AG10803 (cell line): Measurements from ENCODE around the gene MT1X.

ENCODE experiments used
- DNase-seq: peaks from one replicate; pipeline ENCODE4 v3.0.0; 2010; ENCODE audit warnings: low read depth
- H3K4me3 ChIP-seq: 2 replicates; pipeline ENCODE4 v1.5.1; 2011; ENCODE audit warnings: mild to moderate bottlenecking, low read length, control low read depth
- CTCF ChIP-seq: conservative IDR thresholded peaks from 2 replicates; pipeline ENCODE4 v1.5.1; 2011; ENCODE audit warnings: mild to moderate bottlenecking, low read length, control low read depth, inconsistent platforms

MT1X gene

GRCh38 chr16:56702836-56703235, 20.6 kb downstream of the MT1X start:
- no peak overlapping the region for H3K4me3 ChIP-seq
- no peak for DNase-seq
- TF ChIP-seq CTCF = no peak

- no peak for DNase-seq
- TF ChIP-seq CTCF = no peak
- H3K4me3 ChIP-seq = no peak overlapping the region
Measured at GRCh38 chr16:56708525-56709442, 26.5 kb downstream of the MT1X start.

GRCh38 chr16:56709443-56710040, 27.3 kb downstream of the MT1X start:
- no peak for DNase-seq
- no peak for TF ChIP-seq CTCF
- H3K4me3 ChIP-seq = no peak overlapping the region

GRCh38 chr16:56710181-56710737, 28.0 kb downstream of the MT1X start:
- TF ChIP-seq CTCF = no peak
- H3K4me3 ChIP-seq = no peak overlapping the region
- no peak for DNase-seq

GRCh38 chr16:56711862-56712261, 29.6 kb downstream of the MT1X start:
- DNase-seq = no peak
- H3K4me3 ChIP-seq = no peak overlapping the region
- TF ChIP-seq CTCF = no peak

GRCh38 chr16:56713794-56714193, 31.5 kb downstream of the MT1X start:
- no peak for DNase-seq
- no peak for TF ChIP-seq CTCF
- H3K4me3 ChIP-seq = no peak overlapping the region
